Upper lobe of right lung (tissue), 1 donor: ENCODE data around the gene CAMTA1. TPM values are rescaled to one million over a fixed set of nuclear protein-coding genes. Genes with fewer than 3 reads are reported as not detected.

ENCODE experiments used
- ATAC-seq: fragments of 200-7000 bp; cut with Tn5 transposase; one replicate; pipeline ENCODE4 v1.9.1; 2020; ENCODE audit warnings: mild to moderate bottlenecking, moderate library complexity
- DNase-seq: peaks from one replicate; pipeline ENCODE4 v3.0.0-alpha.2; 2020
- H3K27ac ChIP-seq: fragments of 200-600 bp; one replicate; pipeline ENCODE4 v1.8.0; 2022
- H3K27me3 ChIP-seq: fragments of 200-600 bp; one replicate; pipeline ENCODE4 v1.8.0; 2022; ENCODE audit warnings: mild to moderate bottlenecking
- H3K36me3 ChIP-seq: fragments of 200-600 bp; one replicate; pipeline ENCODE4 v1.8.0; 2022
- H3K4me1 ChIP-seq: fragments of 200-600 bp; one replicate; pipeline ENCODE4 v1.8.0; 2022
- H3K4me3 ChIP-seq: fragments of 200-600 bp; one replicate; pipeline ENCODE4 v1.8.0; 2022; ENCODE audit warnings: mild to moderate bottlenecking
- H3K9me3 ChIP-seq: fragments of 200-600 bp; one replicate; pipeline ENCODE4 v1.8.0; 2022
- intact Hi-C: fragments of 100-400 bp; cut with DNase I; formaldehyde crosslinking; loops from one replicate; pipeline ENCODE4 v1.11.0; 2022
- total RNA-seq: library from RNA; stranded (reverse); fragmentation: NEBNext Ultra II Directional; extraction: Animal tissue kit (Norgen Biotek cat#: 25700); gene quantifications from one replicate; pipeline ENCODE4 v1.2.1, GENCODE V29; 2021
- TF ChIP-seq, protein P1 (sequence below): fragments of 200-600 bp; IDR thresholded peaks from one replicate; pipeline ENCODE4 v1.8.0; 2022; ENCODE audit warnings: antibody characterized with exemption
- donor health status: DM: no; HTN: yes; CAD: no; lungs with severe emphysema.

Gene CAMTA1
- total RNA-seq, 1 donor from 2014 or later = 63.4 TPM

- no peak for DNase-seq
- H3K27ac ChIP-seq = no peak overlapping the region
- no peak for ATAC-seq
- no peaks in the 10 kb centered on the region for H3K27me3 ChIP-seq
- no peaks in the 10 kb centered on the region for H3K4me1 ChIP-seq
- no peaks in the 10 kb centered on the region for H3K9me3 ChIP-seq
- intact Hi-C loops = no loop called here
- TF ChIP-seq, protein P1, sequence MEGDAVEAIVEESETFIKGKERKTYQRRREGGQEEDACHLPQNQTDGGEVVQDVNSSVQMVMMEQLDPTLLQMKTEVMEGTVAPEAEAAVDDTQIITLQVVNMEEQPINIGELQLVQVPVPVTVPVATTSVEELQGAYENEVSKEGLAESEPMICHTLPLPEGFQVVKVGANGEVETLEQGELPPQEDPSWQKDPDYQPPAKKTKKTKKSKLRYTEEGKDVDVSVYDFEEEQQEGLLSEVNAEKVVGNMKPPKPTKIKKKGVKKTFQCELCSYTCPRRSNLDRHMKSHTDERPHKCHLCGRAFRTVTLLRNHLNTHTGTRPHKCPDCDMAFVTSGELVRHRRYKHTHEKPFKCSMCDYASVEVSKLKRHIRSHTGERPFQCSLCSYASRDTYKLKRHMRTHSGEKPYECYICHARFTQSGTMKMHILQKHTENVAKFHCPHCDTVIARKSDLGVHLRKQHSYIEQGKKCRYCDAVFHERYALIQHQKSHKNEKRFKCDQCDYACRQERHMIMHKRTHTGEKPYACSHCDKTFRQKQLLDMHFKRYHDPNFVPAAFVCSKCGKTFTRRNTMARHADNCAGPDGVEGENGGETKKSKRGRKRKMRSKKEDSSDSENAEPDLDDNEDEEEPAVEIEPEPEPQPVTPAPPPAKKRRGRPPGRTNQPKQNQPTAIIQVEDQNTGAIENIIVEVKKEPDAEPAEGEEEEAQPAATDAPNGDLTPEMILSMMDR = no peak
- H3K36me3 ChIP-seq = no peaks in the 10 kb centered on the region
- no peak overlapping the region for H3K4me3 ChIP-seq
Measured at GRCh38 chr1:7459914-7460313, 674.7 kb downstream of the CAMTA1 start.

DNA sequence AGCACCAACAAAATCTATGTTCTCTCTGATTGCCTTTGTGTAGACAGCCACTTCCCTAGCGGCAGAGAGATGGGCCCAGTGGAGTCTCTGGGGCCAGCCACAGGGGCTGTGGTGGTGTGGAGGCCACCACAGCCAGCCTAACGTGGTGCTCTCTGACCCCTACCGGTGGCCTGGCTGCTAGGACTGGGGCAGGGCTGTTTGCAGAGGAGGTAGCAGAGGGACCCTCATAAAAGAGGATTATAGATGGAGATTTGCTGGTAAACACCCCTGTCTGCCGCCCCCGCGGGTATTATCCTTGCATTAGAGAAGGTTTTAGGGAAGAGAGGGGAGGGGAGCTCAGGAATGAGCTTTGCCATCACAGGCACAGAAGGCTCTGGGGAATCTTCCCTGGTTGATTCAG is 675.6 kb downstream of the CAMTA1 start:
- Histone ChIP-seq H3K4me3 (no peak overlapping the region), H3K36me3 (no peaks in the 10 kb centered on the region), H3K4me1 (no peaks in the 10 kb centered on the region), H3K9me3 (no peaks in the 10 kb centered on the region), H3K27ac (no peak overlapping the region), H3K27me3 (no peaks in the 10 kb centered on the region)
- ATAC-seq = no peak
- intact Hi-C loops = no loop called here
- no peak for DNase-seq
- TF ChIP-seq, protein P1 = no peak

DNA sequence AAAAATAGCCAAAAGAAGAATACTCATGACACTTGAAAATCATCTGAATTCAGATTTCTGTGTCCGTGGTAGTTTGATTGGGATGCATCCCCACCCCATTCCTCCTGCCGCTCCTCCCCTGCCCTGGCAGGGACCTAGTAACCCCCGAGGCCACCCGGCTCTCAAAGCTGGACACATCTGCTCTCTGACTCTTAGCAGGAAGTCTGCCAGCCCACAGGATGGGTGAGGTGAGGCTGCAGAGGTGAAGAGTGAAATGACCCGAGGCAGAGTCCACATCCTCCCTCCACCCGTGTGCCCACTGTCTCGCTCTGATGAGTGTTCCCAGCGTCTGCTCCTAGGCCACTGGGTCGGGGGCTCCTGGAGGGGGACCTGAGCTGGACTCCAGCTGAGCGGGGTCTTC is 677.4 kb downstream of the CAMTA1 start:
- no peaks in the 10 kb centered on the region for H3K4me1 ChIP-seq
- TF ChIP-seq, protein P1 = no peak
- no peak overlapping the region for H3K27ac ChIP-seq
- no peaks in the 10 kb centered on the region for H3K9me3 ChIP-seq
- H3K27me3 ChIP-seq = no peaks in the 10 kb centered on the region
- intact Hi-C loops = no loop called here
- DNase-seq (no peak), ATAC-seq (no peak)
- no peaks in the 10 kb centered on the region for H3K36me3 ChIP-seq
- no peak overlapping the region for H3K4me3 ChIP-seq

- intact Hi-C loops = no loop called here
- DNase-seq (no peak), ATAC-seq (no peak)
- Histone ChIP-seq H3K9me3 (no peaks in the 10 kb centered on the region), H3K4me3 (no peak overlapping the region), H3K36me3 (no peaks in the 10 kb centered on the region), H3K27me3 (no peaks in the 10 kb centered on the region), H3K27ac (no peak overlapping the region), H3K4me1 (no peaks in the 10 kb centered on the region)
- TF ChIP-seq, protein P1 = no peak
Measured at GRCh38 chr1:7463526-7463925, 678.3 kb downstream of the CAMTA1 start.

DNA sequence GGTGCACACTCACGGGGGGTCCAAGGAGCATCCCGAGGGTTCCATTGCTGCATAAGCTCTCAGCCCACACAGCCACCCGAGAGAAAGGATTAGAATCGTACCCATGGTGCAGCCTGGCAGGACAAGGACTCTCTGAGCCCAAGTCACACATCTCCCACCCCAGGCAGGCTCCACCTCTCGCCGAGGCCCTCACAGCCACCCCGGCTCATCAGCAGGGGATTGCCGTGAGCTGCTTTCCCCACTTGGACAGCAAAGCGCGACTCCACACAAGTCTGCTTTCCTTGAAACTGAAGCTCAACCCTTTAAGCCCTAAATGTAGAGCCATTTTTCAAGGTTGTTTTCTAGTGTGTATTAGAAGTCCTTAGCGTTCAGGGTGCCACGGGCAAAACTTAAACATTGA is 679.5 kb downstream of the CAMTA1 start:
- no peak overlapping the region for H3K4me3 ChIP-seq
- H3K9me3 ChIP-seq = no peaks in the 10 kb centered on the region
- H3K27me3 ChIP-seq = no peaks in the 10 kb centered on the region
- DNase-seq (no peak), ATAC-seq (no peak)
- TF ChIP-seq, protein P1 = no peak
- H3K4me1 ChIP-seq = no peaks in the 10 kb centered on the region
- H3K36me3 ChIP-seq = no peaks in the 10 kb centered on the region
- intact Hi-C loops = no loop called here
- H3K27ac ChIP-seq = no peak overlapping the region

DNA sequence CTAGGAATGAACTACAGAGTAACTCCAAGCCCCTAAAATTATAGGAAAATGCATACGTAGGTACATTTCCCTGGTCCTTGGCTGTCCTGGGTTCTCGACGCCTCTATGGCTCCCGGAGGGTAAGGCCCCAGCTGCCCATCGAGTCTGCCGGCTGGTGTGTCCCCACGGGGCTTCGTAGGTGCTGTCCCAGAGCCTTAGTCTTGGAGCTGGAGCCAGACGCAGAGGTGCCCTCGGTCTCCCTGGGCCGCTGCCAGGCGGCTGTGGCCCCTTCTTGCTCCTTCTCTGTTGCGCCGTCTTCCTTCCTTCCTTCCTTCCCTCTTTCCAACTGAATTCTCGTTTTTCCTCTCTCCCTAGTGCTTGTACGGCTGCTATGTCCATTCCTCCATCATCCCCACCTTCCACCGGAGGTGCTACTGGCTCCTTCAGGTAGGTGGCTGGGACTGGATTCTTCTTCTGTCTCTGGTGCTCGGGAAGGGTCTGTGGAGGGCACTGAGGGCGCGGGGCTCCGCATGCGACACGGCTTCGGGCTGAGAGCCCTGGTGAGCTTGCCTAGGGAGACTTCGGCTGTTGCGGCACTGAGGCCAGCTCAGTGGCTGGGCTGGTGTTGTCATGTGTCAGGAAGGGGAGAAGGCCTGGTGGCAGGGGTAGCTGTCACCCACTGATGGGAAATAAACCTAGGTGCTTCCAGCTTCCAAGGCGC is 682.4 kb downstream of the CAMTA1 start:
- Histone ChIP-seq H3K4me3 (no peak overlapping the region), H3K4me1 (peaks cover 18% of the 10 kb centered on the region), H3K36me3 (no peaks in the 10 kb centered on the region), H3K9me3 (no peaks in the 10 kb centered on the region), H3K27ac (no peak overlapping the region), H3K27me3 (no peaks in the 10 kb centered on the region)
- DNase-seq (no peak), ATAC-seq (no peak)
- intact Hi-C loops = no loop called here
- TF ChIP-seq, protein P1 = no peak
